CD4-positive, alpha-beta T cell treated with Interleukin-15 for 4 hours (primary cell): ENCODE measurements around the gene SMCO1.
A peak's percentile ranks its signal among the peaks of the same experiment; 100 is the strongest.
"Not testable (repeated sequence)": the region's sequence is repeated elsewhere in the genome, so short reads cannot be mapped to it uniquely, and the experiment has no call there.

Experiments
- DNase-seq: peaks from one replicate; pipeline ENCODE4 v3.0.0-alpha.2; 2020; ENCODE audit warnings: low spot score

The SMCO1 gene, protein sequence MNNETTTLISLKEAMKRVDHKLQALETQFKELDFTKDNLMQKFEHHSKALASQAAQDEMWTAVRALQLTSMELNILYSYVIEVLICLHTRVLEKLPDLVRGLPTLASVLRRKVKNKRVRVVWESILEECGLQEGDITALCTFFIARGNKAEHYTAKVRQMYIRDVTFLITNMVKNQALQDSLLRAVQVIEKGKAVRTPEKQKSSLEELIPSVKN

DNA sequence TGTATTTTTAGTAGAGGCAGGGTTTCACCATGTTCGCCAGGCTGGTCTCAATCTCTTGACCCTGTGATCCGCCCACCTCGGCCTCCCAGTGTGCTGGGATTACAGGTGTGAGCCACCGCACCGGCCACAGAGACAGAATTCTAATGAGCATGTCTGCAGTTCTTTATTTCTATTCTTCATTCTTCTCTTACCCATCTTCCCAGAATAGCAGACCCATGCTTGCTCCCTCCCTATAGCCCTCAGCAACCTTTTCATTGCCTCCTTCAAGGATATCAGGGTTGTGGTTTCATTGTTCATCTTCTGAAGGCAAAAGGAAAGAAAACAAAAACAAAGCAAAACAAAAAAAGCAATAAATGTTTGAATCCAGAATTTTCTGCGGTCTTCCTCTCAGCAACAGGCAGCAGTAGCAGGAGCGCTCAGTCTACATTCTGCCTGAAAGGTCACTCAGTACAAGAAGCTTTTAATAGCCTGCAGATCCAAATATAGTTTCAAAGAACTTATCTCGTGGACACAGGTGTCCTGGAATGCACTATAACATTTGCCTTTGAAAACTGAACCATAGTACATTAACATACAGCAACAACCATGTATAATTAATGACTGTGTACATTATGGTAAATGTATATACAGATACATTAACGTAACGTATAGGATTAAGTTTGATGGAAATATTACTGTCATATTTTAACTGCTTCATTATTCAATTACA is at the start of gene SMCO1:
TSS of gene SMCO1 (minus strand) at position 434 of the 709 bp plus-strand sequence. CDS start at position 297, 137 bp downstream.
- DNase-seq = no peak

- peak; percentile 58 for DNase-seq
These were observed 48.6 kb upstream of the SMCO1 start for GRCh38 chr3:196563721-196564225.

GRCh38 chr3:196559826-196560225 is 44.7 kb upstream of the SMCO1 start:
- no peak for DNase-seq

- DNase-seq = no peak
These were observed 43.3 kb upstream of the SMCO1 start for GRCh38 chr3:196558476-196558875.

DNA sequence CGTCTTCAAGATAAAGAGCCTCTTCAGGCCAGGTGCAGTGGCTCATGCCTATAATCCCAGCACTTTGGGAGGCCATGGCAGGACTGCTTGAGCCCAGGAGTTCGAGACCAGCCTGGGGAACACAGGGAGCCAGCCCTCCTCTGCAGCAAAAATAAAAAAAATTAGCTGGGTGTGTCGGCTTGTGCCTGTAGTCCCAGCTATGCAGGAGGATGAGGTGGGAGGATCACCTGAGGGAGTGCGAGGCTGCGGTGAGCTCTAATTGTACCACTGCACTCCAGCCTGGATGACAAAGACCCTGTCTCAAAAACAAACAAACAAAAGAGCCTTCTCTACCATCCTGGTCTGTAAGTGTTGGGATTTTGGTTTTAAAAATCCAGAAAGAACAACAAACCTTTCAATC is 42.1 kb upstream of the SMCO1 start:
- DNase-seq = no peak

DNA sequence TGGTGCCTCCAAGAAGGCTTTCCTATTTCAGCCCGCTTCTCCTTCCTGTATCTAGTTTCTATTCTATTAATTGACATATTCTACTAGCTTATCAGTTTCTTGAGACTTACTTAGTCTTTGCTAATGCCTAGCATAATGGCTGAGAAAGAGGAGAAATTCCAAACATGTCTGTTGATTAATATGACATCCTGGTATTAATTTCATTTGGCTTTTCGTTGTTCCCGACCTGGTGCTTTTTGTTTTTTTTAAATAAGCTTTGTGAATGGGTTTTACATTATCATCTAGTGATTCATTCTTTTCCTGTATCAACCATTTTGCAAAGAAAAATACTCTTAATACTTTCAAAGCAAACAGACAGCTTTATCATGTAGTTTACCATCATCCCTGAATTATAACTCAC is 40.1 kb upstream of the SMCO1 start:
- no peak for DNase-seq

DNA sequence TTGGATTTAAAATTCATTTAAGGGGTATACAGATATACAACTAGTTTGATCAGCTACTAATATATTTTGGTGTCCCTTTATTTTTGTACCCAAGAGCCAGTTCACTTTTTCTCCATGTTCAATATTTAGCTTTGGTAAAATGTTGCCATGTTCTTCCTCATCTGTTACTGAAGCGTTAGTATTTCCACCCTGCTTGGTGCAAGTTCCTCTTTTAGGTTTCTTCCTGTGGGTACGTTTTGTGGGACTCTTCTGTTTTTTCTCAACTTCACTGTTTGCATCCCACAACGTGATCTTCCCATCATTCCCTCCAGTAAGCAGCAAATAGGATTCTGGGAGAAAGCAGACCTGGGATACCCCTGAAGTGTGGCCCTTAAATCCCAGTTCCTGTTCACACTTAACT is 39.1 kb upstream of the SMCO1 start:
- no peak for DNase-seq

DNA sequence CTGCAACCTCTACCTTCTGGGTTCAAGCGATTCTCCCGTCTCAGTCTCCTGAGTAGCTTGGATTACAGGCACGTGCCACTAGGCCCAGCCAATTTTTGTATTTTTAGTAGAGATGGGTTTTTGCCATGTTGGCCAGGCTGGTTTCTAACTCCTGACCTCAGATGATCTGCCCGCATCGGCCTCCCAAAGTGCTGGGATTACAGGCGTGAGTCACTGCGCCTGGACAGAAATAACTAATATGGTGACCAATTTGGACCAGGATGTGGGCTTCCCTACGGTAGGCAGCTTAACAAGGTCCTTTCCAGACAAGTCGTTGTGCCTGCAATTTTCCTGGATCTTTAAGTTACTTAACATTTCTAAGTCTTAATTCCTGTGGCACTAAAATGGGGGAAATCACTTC is 38.4 kb upstream of the SMCO1 start:
- no peak for DNase-seq

GRCh38 chr3:196552253-196552652 is 37.1 kb upstream of the SMCO1 start:
- DNase-seq = no peak

GRCh38 chr3:196550172-196550571 is 35.0 kb upstream of the SMCO1 start:
- not testable (repeated sequence) for DNase-seq

- DNase-seq = not testable (repeated sequence)
These were observed 34.2 kb upstream of the SMCO1 start for GRCh38 chr3:196549312-196549711.

- no peak for DNase-seq
These were observed 31.9 kb upstream of the SMCO1 start for GRCh38 chr3:196547067-196547466.

DNA sequence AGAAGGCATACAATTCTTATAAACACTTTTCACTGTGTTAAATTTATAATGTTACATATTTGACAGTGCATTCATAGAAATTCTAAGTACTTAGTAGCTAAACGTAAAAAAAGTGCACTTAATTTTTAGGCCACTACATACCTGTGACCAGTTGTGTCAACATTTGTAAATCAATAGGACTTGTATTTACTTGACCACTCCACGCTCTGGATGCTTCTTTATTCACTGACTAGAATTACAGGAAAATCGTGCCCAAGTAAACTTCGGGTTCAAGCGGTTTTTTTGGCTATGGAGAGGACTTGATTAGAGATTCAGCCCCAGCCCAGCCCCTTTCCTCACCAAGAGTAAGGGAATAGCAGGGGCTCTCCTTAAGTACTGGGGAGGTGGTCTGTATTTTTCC is 31.4 kb upstream of the SMCO1 start:
- no peak for DNase-seq

DNA sequence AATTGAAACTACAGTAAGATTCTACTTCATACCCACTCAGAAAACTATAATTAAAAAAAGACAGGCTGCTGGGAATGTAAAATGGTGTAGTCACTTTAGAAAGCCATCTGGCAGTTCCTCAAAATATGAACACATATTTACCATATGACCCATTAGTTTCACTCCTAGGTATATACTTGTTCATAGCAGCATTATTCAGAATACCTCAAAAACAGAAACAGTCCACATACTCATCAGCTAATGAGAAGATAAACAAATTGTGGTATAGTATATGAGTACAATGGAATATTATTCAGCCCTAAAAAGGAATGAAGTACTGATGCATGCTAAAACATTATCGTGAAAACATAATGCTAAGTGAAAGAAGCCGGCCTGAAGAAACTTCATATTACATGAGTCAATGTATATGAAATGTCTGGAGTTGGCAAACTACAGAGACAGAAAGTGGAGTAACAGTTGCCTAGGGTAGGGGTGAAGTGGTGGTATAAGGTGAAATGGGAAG is 29.4 kb upstream of the SMCO1 start:
- DNase-seq = no peak

- no peak for DNase-seq
These were observed 26.7 kb upstream of the SMCO1 start for GRCh38 chr3:196541684-196542445.

GRCh38 chr3:196537319-196537984 is 22.3 kb upstream of the SMCO1 start:
- peak; percentile 68 for DNase-seq

GRCh38 chr3:196533260-196533681 is 18.1 kb upstream of the SMCO1 start:
- no peak for DNase-seq

GRCh38 chr3:196531418-196531817 is 16.3 kb upstream of the SMCO1 start:
- DNase-seq = no peak

- peak; percentile 74 for DNase-seq
These were observed 13.6 kb upstream of the SMCO1 start for GRCh38 chr3:196528639-196529233.

- DNase-seq = no peak
These were observed 10.0 kb upstream of the SMCO1 start for GRCh38 chr3:196525141-196525540.

DNA sequence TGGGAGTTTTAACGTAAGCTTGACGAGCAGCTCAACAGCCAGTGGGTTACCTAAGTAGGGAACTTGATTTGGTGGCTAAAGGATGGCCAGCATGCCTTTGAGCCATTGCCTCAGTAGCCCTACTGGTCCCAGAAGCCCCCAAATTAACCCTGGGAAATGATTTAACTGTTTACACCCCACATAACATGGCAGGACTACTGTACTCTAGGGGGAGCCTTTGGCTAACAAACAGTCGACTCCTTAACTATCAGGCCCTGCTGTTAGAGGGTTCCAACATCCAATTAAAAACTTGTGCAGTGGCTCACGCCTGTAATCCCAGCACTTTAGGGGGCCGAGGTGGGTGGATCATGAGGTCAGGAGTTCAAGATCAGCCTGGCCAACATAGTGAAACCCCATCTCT is 9.4 kb upstream of the SMCO1 start:
- DNase-seq = no peak

DNA sequence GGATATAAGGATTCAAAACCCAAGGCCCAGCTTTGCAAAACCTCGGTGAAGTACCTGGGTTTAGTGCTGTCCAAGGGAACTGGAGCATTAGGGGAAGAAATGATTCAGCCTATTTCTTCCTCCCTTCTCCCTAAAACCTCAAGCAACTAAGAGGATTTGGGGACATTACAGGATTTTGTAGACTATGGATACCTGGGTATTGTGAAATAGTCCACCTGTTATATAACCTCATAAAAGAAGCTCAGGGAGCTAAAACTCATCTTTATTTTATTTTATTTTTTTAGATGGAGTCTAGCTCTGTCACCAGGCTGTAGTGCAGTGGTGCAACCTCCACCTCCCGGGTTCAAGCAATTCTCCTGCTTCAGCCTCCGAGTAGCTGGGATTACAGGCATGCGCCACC is 8.7 kb upstream of the SMCO1 start:
- no peak for DNase-seq
